NCI-H345 treated with DMSO at 0.1 percent for 48 hours (cell line): ENCODE results near the gene FZD10.

Experiments
- DNase-seq: peaks from one replicate; lab custom pipeline; 2025; ENCODE audit not compliant: unreplicated experiment; lab: John Stamatoyannopoulos, UW

The FZD10 gene

DNA sequence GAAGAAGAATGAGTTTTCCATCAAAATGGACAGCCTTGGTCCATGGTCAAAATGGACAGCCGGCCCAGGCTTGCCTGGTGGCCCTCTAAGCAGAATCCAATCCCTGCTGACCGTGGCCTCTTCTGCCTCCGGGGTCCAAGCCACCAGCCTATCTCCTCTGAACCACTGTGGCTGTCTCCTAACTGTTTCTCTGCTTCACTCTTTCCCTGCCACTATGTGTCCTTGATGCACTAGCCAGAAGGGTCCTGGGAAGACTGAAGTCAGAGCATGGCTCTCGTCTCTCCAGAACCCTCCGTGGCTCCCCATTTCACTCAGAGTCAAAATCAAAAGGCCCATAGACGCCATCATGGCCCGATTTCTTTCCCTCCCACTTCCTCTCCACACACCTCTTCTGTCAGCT, 8.5 kb upstream of the FZD10 start:
- no peak for DNase-seq

GRCh38 chr12:130154276-130155070, 7.8 kb upstream of the FZD10 start:
- no peak for DNase-seq

DNA sequence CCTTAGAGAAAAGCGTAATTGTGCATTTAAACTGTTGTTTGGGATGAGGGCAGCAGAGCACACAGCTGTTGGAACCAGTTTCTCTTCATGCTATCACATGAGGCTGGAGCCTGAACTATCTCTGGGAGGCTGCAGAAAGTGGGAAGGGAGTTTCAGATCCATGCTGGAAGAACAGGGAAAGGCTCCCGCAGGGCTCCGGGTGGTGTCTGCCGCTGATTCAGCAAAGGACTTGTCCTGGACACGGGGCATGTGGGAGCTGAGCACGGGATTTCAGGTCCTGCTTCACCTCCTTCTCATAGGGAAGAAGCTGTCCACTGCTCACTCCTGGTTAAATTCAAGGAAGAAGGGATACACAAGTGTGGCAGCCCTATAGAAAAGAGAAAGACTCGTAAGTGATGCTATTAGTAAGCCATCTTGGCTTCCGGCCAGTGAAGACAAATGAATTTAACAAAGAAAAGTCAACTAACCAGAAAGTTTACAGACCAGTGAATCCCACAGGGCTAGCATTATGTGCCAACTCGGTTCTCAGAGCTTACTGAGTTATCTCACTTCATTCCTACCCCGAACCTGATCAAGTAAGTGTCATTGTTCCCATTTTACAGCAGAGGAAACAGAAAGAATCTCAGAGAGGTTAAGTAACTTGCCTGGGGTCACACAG, 6.7 kb upstream of the FZD10 start:
- DNase-seq = no peak

- no peak for DNase-seq
These were observed 5.5 kb upstream of the FZD10 start for GRCh38 chr12:130156652-130157275.

- no peak for DNase-seq
These were observed 4.1 kb upstream of the FZD10 start for GRCh38 chr12:130157998-130158753.

DNA sequence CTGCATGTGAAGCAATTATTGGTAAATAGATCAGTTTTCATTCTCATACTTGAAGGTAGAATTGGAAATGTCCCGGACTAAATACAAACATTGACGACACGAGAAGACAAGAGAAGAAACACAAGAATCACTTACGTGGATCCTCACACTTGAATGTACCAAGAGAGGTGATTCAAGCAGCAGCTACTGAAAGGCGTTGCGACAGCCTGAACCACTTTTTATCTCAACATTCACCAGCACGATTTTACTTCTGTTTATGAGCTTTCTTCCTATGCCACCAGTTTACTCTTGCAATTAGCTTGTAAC, 3.6 kb upstream of the FZD10 start:
- no peak for DNase-seq

GRCh38 chr12:130160306-130160705, 2.0 kb upstream of the FZD10 start:
- no peak for DNase-seq

- no peak for DNase-seq
These were observed 1.5 kb upstream of the FZD10 start for GRCh38 chr12:130160711-130161231.

DNA sequence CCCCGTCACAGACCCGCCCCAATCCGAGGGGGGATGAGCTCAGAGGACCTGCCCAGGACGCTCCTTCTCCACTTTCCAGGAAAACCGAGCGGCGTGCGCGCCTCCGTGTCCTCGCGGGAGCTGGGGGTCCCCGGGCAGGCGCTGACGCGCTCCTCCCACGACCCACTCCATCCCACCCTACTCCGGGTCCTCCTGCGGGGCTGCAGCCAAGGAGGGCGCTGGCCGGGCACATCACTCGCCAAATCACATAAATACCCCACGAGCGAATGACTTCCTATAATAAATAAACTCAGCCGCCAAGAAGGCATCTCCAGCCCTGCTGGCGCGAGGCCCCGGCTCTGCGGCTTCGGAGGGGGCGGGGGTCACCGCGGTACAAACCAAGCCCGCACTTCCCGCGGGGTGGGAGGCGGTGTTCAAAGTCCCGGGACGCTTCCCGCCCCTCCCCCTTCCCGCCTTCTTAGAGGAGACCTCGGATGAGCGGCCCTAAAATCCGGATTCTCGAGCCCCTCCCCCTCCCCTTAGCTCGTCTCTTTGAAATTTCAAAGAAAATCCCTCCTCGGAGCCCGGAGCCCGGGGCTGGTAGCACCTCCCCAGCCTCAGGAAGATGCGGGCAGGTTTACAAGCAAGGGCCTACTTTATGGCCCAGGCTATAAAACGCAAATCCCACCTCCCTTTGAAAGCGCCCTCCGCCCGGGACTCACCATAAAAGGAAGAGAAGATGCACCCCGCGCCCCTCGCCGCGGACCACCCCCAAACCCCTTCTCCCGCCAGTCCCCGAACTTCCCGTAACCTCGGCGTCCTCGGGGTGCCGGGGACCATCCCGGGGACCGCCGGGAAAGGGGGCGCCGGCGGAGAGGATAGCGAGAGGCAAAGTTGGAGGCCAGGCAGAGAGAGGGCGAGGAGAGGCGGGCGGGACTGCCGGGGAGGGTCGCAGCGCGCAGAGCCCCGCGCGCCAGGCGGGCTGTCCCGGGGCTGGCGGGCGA, 712 bp upstream of the FZD10 start:
- no peak for DNase-seq

GRCh38 chr12:130162745-130163460, 639 bp downstream of the FZD10 start:
- DNase-seq = no peak

- DNase-seq = no peak
These were observed 1.4 kb downstream of the FZD10 start for GRCh38 chr12:130163461-130164215.

- no peak for DNase-seq
These were observed 1.9 kb downstream of the FZD10 start for GRCh38 chr12:130164216-130164542.

DNA sequence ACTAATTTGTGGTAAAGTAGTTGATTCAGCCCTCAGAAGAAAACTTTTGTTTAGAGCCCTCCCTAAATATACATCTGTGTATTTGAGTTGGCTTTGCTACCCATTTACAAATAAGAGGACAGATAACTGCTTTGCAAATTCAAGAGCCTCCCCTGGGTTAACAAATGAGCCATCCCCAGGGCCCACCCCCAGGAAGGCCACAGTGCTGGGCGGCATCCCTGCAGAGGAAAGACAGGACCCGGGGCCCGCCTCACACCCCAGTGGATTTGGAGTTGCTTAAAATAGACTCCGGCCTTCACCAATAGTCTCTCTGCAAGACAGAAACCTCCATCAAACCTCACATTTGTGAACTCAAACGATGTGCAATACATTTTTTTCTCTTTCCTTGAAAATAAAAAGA, 2.7 kb downstream of the FZD10 start:
- peak; percentile 48 for DNase-seq

- no peak for DNase-seq
These were observed 4.0 kb downstream of the FZD10 start for GRCh38 chr12:130166306-130166705.

DNA sequence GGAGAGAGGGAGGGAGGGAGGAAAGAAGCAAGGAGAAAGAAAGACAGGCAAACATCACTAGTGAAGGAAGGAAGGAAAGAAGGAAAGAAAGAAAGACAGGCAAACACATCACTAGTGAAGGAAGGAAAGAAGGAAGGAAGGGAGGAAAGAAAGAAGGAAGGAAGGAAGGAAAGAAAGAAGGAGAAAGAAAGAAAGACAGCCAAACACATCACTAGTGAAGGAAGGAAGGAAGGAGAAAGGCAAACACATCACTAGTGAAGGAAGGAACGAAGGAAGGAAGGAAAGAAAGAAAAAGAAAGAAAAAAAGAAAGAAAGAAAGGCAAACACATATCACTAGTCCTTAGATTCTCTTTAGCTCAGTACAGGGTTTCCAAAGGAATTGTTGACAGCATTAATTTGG, 5.3 kb downstream of the FZD10 start:
- no peak for DNase-seq

DNA sequence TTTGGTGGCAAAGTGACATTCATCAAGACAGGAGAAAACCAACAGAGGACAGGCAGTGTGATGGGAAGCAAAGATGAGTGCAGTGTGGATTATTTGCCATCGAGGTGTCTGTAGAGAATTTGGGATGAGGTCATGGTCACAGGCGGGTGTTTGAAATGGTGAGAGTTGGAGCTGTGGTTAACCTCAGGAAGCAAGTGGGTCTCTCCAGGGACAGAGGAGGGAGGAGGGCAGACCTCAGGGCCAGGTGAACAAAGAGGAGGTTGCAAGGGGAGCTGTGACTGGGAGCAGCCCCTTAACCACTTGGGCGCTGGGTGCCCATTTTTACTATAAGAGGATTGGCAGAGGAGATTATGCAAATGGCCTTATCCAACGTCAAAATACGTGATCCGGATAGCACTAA, 7.0 kb downstream of the FZD10 start:
- DNase-seq = no peak

- DNase-seq = no peak
These were observed 7.7 kb downstream of the FZD10 start for GRCh38 chr12:130169924-130170323.

DNA sequence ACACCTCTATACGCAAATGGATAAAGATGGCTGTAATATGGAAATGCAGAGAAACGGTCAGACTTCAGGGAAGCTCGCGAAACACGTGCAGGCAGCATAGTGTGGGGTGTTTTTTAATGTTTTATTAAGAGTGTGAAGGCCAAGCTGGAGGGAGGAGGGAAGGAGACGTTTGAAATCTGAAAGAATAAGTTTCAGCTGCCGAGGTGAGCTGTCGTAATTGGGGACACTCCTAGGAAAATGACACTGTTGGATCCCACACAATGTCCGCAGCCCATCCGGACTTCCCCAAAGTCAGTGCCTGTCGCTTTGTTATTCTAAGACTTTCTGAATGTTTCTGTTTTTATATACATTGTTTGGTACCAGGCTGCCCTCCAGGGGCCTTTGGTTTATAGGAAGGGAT, 8.3 kb downstream of the FZD10 start:
- DNase-seq = no peak

GRCh38 chr12:130177635-130178242, 15.5 kb downstream of the FZD10 start:
- DNase-seq = no peak
